ENCODE measurements around the gene TNRC6A.
"Not testable (repeated sequence)": the region's sequence is repeated elsewhere in the genome, so short reads cannot be mapped to it uniquely, and the experiment has no call there.

The TNRC6A gene

DNA sequence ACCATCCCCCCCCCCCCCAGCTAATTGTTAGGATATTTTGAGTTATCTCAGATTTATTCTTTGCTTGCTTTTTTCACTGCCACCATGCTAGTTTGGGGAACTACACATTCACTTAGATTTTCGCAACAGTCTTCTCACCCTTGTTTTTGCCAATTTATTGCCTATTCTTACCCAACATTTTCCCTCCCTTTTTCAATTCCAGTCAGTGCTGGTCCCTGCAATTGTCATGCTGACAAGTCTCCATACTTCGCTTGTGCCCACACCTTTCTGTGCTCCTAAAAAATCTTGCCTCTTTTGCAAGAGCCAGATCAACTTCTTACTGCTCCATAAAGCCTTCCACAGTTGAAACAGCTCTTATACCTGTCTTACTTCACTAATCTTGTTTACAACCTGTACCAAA lies 16.3 kb downstream of the TNRC6A start:
- Histone ChIP-seq H3K27ac (ENCODE audit: poor library complexity, severe bottlenecking) (peak overlapping the region; percentile 3), H3K36me3 (ENCODE audit: low read depth) (peaks cover 43% of the 10 kb centered on the region), H3K9me3 (ENCODE audit: severe bottlenecking) (no peaks in the 10 kb centered on the region)

GRCh38 chr16:24747441-24747840 lies 18.0 kb downstream of the TNRC6A start:
- Histone ChIP-seq H3K27me3 (ENCODE audit: insufficient read depth, poor library complexity, severe bottlenecking) (no peaks in the 10 kb centered on the region), H3K36me3 (ENCODE audit: low read depth) (peaks cover 41% of the 10 kb centered on the region), H3K9me3 (ENCODE audit: severe bottlenecking) (no peaks in the 10 kb centered on the region), H3K4me3 (ENCODE audit: severe bottlenecking) (no peak overlapping the region), H3K4me1 (ENCODE audit: insufficient read depth, poor library complexity, severe bottlenecking) (peaks cover 23% of the 10 kb centered on the region), H3K27ac (ENCODE audit: poor library complexity, severe bottlenecking) (peak overlapping the region; percentile 25)
- no peak for ATAC-seq (ENCODE audit: low read depth)
- no peak for TF ChIP-seq CTCF (IDR thresholded peaks at IDR 0.05; ENCODE audit: poor library complexity, severe bottlenecking)
- DNase-seq (ENCODE audit: low spot score), result no peak

More for the DNA sequence above, 16.3 kb downstream of the TNRC6A start:
- DNase-seq (ENCODE audit: low spot score), result no peak
- H3K4me3 ChIP-seq (ENCODE audit: severe bottlenecking), result no peak overlapping the region
- H3K4me1 ChIP-seq (ENCODE audit: insufficient read depth, poor library complexity, severe bottlenecking), result peaks cover 23% of the 10 kb centered on the region
- TF ChIP-seq CTCF (IDR thresholded peaks at IDR 0.05; ENCODE audit: poor library complexity, severe bottlenecking), result no peak
- no peak for ATAC-seq (ENCODE audit: low read depth)
- H3K27me3 ChIP-seq (ENCODE audit: insufficient read depth, poor library complexity, severe bottlenecking), result no peaks in the 10 kb centered on the region

- Histone ChIP-seq H3K4me3 (ENCODE audit: severe bottlenecking) (no peak overlapping the region), H3K9me3 (ENCODE audit: severe bottlenecking) (no peaks in the 10 kb centered on the region), H3K4me1 (ENCODE audit: insufficient read depth, poor library complexity, severe bottlenecking) (peaks cover 23% of the 10 kb centered on the region), H3K27ac (ENCODE audit: poor library complexity, severe bottlenecking) (peak overlapping the region; percentile 25), H3K27me3 (ENCODE audit: insufficient read depth, poor library complexity, severe bottlenecking) (no peaks in the 10 kb centered on the region), H3K36me3 (ENCODE audit: low read depth) (peaks cover 36% of the 10 kb centered on the region)
- no peak for DNase-seq (ENCODE audit: low spot score)
- no peak for TF ChIP-seq CTCF (IDR thresholded peaks at IDR 0.05; ENCODE audit: poor library complexity, severe bottlenecking)
- peak; percentile 98 for ATAC-seq (ENCODE audit: low read depth)
Observed at GRCh38 chr16:24748242-24748641, 18.8 kb downstream of the TNRC6A start.

DNA sequence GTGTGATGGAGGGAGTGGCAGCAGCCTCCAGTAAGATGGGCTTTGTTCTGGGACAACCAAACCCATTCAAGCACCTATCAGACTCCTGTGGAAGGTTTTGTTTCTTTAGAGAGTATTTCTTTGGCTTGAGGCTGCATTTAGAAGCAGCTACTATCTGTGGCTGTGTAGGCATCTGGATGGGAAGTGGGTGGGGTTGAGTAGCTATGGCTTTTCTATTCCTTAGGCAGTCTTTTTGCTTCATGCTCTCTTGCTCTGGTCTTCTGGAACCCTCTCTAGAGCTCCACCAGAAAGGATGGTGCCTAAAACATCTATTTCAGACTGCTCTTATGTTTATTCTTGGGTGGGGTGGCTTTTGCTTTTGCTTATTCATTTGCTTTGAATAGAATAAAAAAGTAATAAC lies 19.9 kb downstream of the TNRC6A start:
- H3K36me3 ChIP-seq (ENCODE audit: low read depth), result peaks cover 40% of the 10 kb centered on the region
- H3K9me3 ChIP-seq (ENCODE audit: severe bottlenecking), result no peaks in the 10 kb centered on the region
- DNase-seq (ENCODE audit: low spot score) (no peak), ATAC-seq (ENCODE audit: low read depth) (no peak)
- peaks cover 23% of the 10 kb centered on the region for H3K4me1 ChIP-seq (ENCODE audit: insufficient read depth, poor library complexity, severe bottlenecking)
- no peak overlapping the region for H3K27ac ChIP-seq (ENCODE audit: poor library complexity, severe bottlenecking)
- H3K4me3 ChIP-seq (ENCODE audit: severe bottlenecking), result no peak overlapping the region
- no peak for TF ChIP-seq CTCF (IDR thresholded peaks at IDR 0.05; ENCODE audit: poor library complexity, severe bottlenecking)
- no peaks in the 10 kb centered on the region for H3K27me3 ChIP-seq (ENCODE audit: insufficient read depth, poor library complexity, severe bottlenecking)

DNA sequence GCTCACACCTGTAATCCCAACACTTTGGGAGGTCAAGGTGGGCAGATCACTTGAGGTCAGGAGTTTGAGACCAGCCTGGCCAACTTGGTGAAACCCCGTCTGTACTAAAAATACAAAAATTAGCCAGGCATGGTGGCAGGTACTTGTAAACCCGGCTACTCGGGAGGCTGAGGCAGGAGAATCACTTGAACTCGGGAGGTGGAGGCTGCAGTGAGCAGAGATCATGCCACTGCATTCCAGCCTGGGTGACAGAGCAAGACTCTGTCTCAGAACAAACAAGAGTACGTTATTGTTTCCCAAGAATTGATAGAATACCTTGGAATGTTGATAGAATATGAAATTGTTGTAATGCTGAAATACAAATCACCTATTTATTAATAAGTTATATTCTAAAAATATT lies 20.4 kb downstream of the TNRC6A start:
- Histone ChIP-seq H3K36me3 (ENCODE audit: low read depth) (peaks cover 40% of the 10 kb centered on the region), H3K4me1 (ENCODE audit: insufficient read depth, poor library complexity, severe bottlenecking) (peaks cover 21% of the 10 kb centered on the region)
- H3K27me3 ChIP-seq (ENCODE audit: insufficient read depth, poor library complexity, severe bottlenecking); DNase-seq (ENCODE audit: low spot score); H3K27ac ChIP-seq (ENCODE audit: poor library complexity, severe bottlenecking); ATAC-seq (ENCODE audit: low read depth); H3K4me3 ChIP-seq (ENCODE audit: severe bottlenecking); H3K9me3 ChIP-seq (ENCODE audit: severe bottlenecking): not testable (repeated sequence)
